ENCODE results near the gene ODF2.

GRCh38 chr9:128455849-128456612 lies at the start of gene ODF2:
- TF ChIP-seq, protein P1, sequence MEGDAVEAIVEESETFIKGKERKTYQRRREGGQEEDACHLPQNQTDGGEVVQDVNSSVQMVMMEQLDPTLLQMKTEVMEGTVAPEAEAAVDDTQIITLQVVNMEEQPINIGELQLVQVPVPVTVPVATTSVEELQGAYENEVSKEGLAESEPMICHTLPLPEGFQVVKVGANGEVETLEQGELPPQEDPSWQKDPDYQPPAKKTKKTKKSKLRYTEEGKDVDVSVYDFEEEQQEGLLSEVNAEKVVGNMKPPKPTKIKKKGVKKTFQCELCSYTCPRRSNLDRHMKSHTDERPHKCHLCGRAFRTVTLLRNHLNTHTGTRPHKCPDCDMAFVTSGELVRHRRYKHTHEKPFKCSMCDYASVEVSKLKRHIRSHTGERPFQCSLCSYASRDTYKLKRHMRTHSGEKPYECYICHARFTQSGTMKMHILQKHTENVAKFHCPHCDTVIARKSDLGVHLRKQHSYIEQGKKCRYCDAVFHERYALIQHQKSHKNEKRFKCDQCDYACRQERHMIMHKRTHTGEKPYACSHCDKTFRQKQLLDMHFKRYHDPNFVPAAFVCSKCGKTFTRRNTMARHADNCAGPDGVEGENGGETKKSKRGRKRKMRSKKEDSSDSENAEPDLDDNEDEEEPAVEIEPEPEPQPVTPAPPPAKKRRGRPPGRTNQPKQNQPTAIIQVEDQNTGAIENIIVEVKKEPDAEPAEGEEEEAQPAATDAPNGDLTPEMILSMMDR (IDR thresholded peaks at IDR 0.05), result no peak
- TF ChIP-seq POLR2A (IDR thresholded peaks at IDR 0.05), result peak; percentile 55
- TF ChIP-seq POLR2AphosphoS5 (IDR thresholded peaks at IDR 0.05), result peak; percentile 64 to 72 (median 66)
